K562 (cell line): ENCODE measurements around the gene EID2. TPM values are rescaled to one million over a fixed set of nuclear protein-coding genes. Genes with fewer than 3 reads are reported as not detected.

Source experiments
- ARID3B ChIP-seq: fragments of 250-450 bp; sonication (Bioruptor Pico); IDR thresholded peaks from 2 replicates; pipeline ENCODE4 v1.4.0; 2020; ENCODE audit warnings: borderline replicate concordance
- CHD2 ChIP-seq: IDR thresholded peaks from 2 replicates; pipeline ENCODE4 v1.6.1; 2011; ENCODE audit warnings: low read depth, low read length
- CXXC5 ChIP-seq: fragments of 250-450 bp; sonication (Bioruptor Pico); IDR thresholded peaks from 2 replicates; pipeline ENCODE4 v1.8.0; 2022; ENCODE audit warnings: inconsistent platforms, mild to moderate bottlenecking, moderate library complexity
- DPF2 ChIP-seq: fragments of 450-650 bp; IDR thresholded peaks from 2 replicates; pipeline ENCODE4 v1.6.1; 2016
- ESRRA ChIP-seq: fragments of 450-650 bp; IDR thresholded peaks from 2 replicates; pipeline ENCODE4 v1.6.1; 2014; ENCODE audit warnings: low read depth, mild to moderate bottlenecking, moderate library complexity, borderline replicate concordance
- HNRNPLL ChIP-seq: fragments of 200-400 bp; formaldehyde crosslinking; IDR thresholded peaks from 2 replicates; pipeline ENCODE4 v1.6.1; 2017; ENCODE audit warnings: low read length, low read depth, mild to moderate bottlenecking; ENCODE audit not compliant: poor library complexity, severe bottlenecking
- KLF13 ChIP-seq: fragments of 450-650 bp; IDR thresholded peaks from 2 replicates; pipeline ENCODE4 v1.6.1; 2016; ENCODE audit warnings: missing genetic modification characterization, low read depth, mild to moderate bottlenecking, missing compliant biosample characterization, moderate library complexity, borderline replicate concordance
- LEF1 ChIP-seq: fragments of 450-650 bp; IDR thresholded peaks from 2 replicates; pipeline ENCODE4 v1.6.1; 2016; ENCODE audit warnings: mild to moderate bottlenecking
- NCOA6 ChIP-seq: fragments of 450-650 bp; IDR thresholded peaks from 2 replicates; pipeline ENCODE4 v1.6.1; 2017; ENCODE audit warnings: mild to moderate bottlenecking
- NR0B1 ChIP-seq: fragments of 450-650 bp; IDR thresholded peaks from one replicate; pipeline ENCODE4 v1.6.1; 2018; ENCODE audit warnings: mild to moderate bottlenecking, moderate library complexity; ENCODE audit not compliant: partially characterized antibody
- NR2C1 ChIP-seq, 2 experiments: fragments of 450-650 bp; IDR thresholded peaks; 2 replicates each; pipeline ENCODE4 v1.6.1; 2017; ENCODE audit warnings: mild to moderate bottlenecking in 2 of 2, antibody characterized with exemption in 1 of 2, inconsistent platforms in 1 of 2, missing compliant biosample characterization in 1 of 2, missing genetic modification characterization in 1 of 2
- NR4A1 ChIP-seq, 2 experiments: fragments of 250-450 bp in 1 of 2; fragments of 450-650 bp in 1 of 2; sonication (Bioruptor Pico) in 1 of 2; IDR thresholded peaks; 2 replicates each; pipeline versions ENCODE4 v1.4.0 to v1.6.1; 2016 to 2020; ENCODE audit warnings: mild to moderate bottlenecking in 2 of 2, missing compliant biosample characterization in 1 of 2, missing genetic modification characterization in 1 of 2, moderate library complexity in 1 of 2
- POLR2A ChIP-seq: fragments of 450-650 bp; conservative IDR thresholded peaks from 2 replicates; pipeline ENCODE4 v1.6.1; 2016
- RBBP5 ChIP-seq: fragments of 200-600 bp; sonication (generic); IDR thresholded peaks from 2 replicates; pipeline ENCODE4 v1.6.1; 2012; ENCODE audit warnings: borderline replicate concordance, mild to moderate bottlenecking, low read length, control low read depth, inconsistent platforms; ENCODE audit not compliant: insufficient read depth, poor library complexity, severe bottlenecking
- RHOXF2B ChIP-seq: fragments of 250-450 bp; sonication (Bioruptor Pico); conservative IDR thresholded peaks from 2 replicates; pipeline ENCODE4 v1.5.1; 2021
- TEAD2 ChIP-seq: fragments of 450-650 bp; IDR thresholded peaks from 2 replicates; pipeline ENCODE4 v1.6.1; 2016; ENCODE audit warnings: missing genetic modification characterization, control low read depth, missing compliant biosample characterization
- THAP12 ChIP-seq: fragments of 250-450 bp; sonication (Bioruptor Pico); IDR thresholded peaks from 2 replicates; pipeline ENCODE4 v1.9.0; 2021; ENCODE audit warnings: mild to moderate bottlenecking, inconsistent platforms
- ZBTB33 ChIP-seq: sonication (generic); formaldehyde crosslinking; IDR thresholded peaks from 2 replicates; pipeline ENCODE4 v1.8.1; 2023; ENCODE audit warnings: mild to moderate bottlenecking, missing genetic modification reagents
- ZFX ChIP-seq: sonication (generic); formaldehyde crosslinking; IDR thresholded peaks from 2 replicates; pipeline ENCODE4 v1.8.0; 2022; ENCODE audit warnings: mild to moderate bottlenecking, missing genetic modification reagents, moderate library complexity
- ZNF282 ChIP-seq: sonication (generic); formaldehyde crosslinking; IDR thresholded peaks from 2 replicates; pipeline ENCODE4 v1.8.1; 2023; ENCODE audit warnings: missing genetic modification reagents
- ZNF311 ChIP-seq: fragments of 250-450 bp; sonication (Bioruptor Pico); IDR thresholded peaks from 2 replicates; pipeline ENCODE4 v1.4.0; 2020; ENCODE audit warnings: mild to moderate bottlenecking, moderate library complexity
- polyA plus RNA-seq, 8 experiments: library from polyadenylated mRNA; depleted of rRNA in 4 of 8; stranded (reverse) in 5 of 8; unstranded in 3 of 8; fragments of >200 nt; fragmentation: Nextera tagmentation in 2 of 8; fragmentation: Illumina TruSeq in 1 of 8; extraction: Ambion mirVana in 2 of 8; extraction: Trizol in 1 of 8; gene quantifications; 2 replicates each; pipeline versions ENCODE4 v1.2.1 to v1.2.3, GENCODE V29; 2011 to 2014; ENCODE audit warnings: inconsistent platforms in 1 of 8, missing spikeins in 1 of 8
- total RNA-seq, 7 experiments: library from RNA; depleted of rRNA in 6 of 7; stranded (reverse); fragments of >200 nt in 6 of 7; fragmentation: Illumina TruSeq in 2 of 7; extraction: Trizol in 2 of 7; gene quantifications; 2 replicates each; pipeline versions ENCODE4 v1.2.1 to v1.2.3, GENCODE V29; 2011 to 2021; ENCODE audit warnings: low replicate concordance in 1 of 7

EID2 gene
- total and polyA plus RNA-seq, 9 of the 15 experiments (the other 6 are each of a cell fraction or from before 2014, with no cell fraction given): 2.5 to 18.5 (median 11.3) TPM

GRCh38 chr19:39506944-39507714 is 32.8 kb downstream of the EID2 start (continued):
- TF ChIP-seq NR4A1 (CRISPR knock-in tag; IDR thresholded peaks at IDR 0.05): no peak
- TF ChIP-seq NR4A1 (tag; IDR thresholded peaks at IDR 0.05): peak; percentile 57; the same call in 1 of the 2 replicates
- peak; percentile 66 for TF ChIP-seq RBBP5
- peak; percentile 68 for TF ChIP-seq ZFX (CRISPR knock-in tag)
- TF ChIP-seq ZNF282 (CRISPR knock-in tag): peak; percentile 95
- TF ChIP-seq KLF13: peak; percentile 11; the same call in 1 of the 2 replicates
- TF ChIP-seq DPF2: no peak
- peak; percentile 94 for TF ChIP-seq NCOA6
- TF ChIP-seq ARID3B (CRISPR knock-in tag): peak; percentile 35; the same call in 1 of the 2 replicates
- TF ChIP-seq CXXC5: peak; percentile 99
- TF ChIP-seq NR2C1 (IDR thresholded peaks at IDR 0.05): no peak
- TF ChIP-seq NR2C1 (tag; IDR thresholded peaks at IDR 0.05): no peak
- no peak for TF ChIP-seq TEAD2
- TF ChIP-seq THAP12: 0 out of 2 replicates have a peak, but pooled peaks have one; percentile 23
- TF ChIP-seq NR0B1: no peak
- no peak for TF ChIP-seq CHD2
- peak; percentile 13; the same call in 1 of the 2 replicates for TF ChIP-seq ESRRA
- no peak for TF ChIP-seq RHOXF2B (CRISPR knock-in tag)
- TF ChIP-seq POLR2A: peak; percentile 61; the same call in 1 of the 2 replicates
- no peak for TF ChIP-seq LEF1
- no peak for TF ChIP-seq ZNF311 (CRISPR knock-in tag)
- peak; percentile 83 for TF ChIP-seq ZBTB33 (CRISPR knock-in tag)
- TF ChIP-seq HNRNPLL: peak; percentile 76
